ENCODE measurements around the gene DSG2.

DSG2 gene

DNA sequence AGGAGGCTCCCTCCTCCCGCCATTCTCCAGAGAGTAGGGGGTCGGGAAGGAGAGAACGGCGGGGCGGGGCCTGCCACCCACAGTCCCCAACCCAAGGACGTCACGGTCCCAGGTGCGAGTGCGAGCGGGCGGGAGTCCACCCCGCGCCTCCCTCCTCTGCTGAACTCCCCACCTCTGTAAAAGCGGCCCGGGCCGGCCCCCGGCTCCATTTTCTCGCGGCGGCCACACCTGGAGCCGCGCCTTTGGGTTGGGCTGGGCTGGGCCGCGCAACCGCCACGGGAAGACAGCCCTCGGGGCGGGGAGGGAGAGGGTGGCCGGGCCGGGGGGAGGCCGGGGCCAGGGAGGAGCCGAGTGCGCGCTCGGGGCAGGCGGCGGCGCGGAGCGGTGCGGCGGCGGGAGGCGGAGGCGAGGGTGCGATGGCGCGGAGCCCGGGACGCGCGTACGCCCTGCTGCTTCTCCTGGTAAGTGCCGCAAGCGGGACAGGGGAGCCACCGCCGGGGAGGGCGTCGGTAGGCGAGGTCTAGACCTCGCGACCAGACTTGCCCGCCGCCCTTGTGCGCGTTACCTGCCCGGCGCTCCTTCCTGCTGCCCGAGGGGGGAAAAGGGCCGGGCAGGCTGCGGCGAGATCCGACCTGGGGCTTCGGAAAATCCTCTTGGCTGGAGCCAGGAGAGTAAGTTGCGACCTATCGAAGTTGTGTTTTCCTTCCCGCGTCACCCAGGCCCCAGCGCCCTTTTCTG is at the start of gene DSG2:
DSG2 (plus strand) TSS at position 342 of the 738 bp plus-strand sequence; CDS start at position 417, 75 bp downstream.
- TF ChIP-seq GATA2 (IDR thresholded peaks at IDR 0.05; ENCODE audit: low read depth, low read length) (no peak), GATA3 (IDR thresholded peaks at IDR 0.05; ENCODE audit: low read depth, low read length) (no peak)

DNA sequence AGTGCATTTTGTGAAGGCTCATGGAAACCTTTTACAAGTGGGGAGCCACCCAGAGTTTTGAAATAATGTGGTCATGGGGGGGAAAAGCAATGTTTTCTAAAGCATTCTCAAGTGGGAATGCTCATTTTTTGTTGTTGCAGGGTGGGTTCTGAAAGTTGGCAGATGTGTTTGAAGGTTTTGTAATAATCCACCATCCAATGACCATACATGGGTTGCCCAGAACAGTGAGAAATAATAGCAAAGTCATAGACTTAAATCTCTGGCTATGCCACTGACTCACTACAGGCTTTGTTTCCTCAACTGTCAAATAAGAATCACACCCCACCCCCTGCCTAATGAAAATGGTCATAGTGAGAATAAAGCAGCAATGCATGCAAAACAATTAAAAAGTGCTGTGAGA is 47.6 kb upstream of the DSG2 start:
- TF ChIP-seq GATA3 (IDR thresholded peaks at IDR 0.05; ENCODE audit: low read depth, low read length), result no peak
- no peak for TF ChIP-seq GATA2 (IDR thresholded peaks at IDR 0.05; ENCODE audit: low read depth, low read length)

DNA sequence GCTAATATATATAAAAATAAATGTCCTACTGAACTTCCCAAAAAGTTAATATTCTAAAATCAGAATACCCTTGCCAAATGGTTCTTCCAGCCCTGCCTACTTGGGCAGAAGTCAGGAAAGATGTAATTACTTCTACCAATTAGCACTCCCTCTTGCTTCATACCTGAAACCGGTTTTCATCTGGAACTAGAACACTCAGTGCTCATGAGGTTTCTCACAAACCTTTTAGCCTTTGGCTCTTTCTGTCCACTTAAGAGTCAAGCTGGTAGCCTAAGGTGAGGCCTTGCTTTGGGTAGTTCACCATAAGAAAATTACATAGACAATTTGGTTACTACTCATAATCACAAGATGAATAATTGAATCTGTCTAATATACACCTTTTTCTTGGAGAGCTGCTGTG is 46.4 kb upstream of the DSG2 start:
- TF ChIP-seq GATA2 (IDR thresholded peaks at IDR 0.05; ENCODE audit: low read depth, low read length) (no peak), GATA3 (IDR thresholded peaks at IDR 0.05; ENCODE audit: low read depth, low read length) (no peak)

DNA sequence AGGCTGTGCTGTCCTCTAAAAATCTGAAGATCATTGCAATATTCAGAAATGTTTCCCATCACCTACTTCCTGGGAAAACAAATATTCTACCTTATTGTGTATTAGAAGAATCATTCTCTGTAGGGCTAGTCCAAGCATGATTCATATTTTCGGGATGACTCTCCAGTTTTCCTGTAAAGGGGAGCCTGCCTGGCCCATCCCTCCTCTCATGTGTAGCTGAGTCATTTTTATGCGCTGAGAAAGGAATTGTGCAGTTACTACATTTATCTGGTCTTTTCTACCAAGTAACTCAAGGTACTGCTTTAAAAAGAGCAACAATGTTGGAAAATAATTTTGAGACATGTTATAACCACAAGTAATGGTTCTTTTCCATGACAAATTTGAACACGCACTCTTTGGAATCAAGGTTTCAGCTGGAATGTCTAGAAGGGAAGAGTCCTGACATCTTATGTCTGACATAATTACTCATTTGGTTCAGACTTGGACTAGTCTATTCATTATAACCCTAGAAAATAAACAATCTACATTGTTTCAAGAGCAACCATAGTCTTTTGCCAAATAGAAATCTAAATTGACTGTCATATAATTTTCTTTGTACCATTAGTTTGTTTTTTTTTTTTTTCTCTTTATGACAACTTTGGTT is 43.8 kb upstream of the DSG2 start:
- TF ChIP-seq GATA2 (IDR thresholded peaks at IDR 0.05; ENCODE audit: low read depth, low read length), result no peak
- TF ChIP-seq GATA3 (IDR thresholded peaks at IDR 0.05; ENCODE audit: low read depth, low read length), result no peak

DNA sequence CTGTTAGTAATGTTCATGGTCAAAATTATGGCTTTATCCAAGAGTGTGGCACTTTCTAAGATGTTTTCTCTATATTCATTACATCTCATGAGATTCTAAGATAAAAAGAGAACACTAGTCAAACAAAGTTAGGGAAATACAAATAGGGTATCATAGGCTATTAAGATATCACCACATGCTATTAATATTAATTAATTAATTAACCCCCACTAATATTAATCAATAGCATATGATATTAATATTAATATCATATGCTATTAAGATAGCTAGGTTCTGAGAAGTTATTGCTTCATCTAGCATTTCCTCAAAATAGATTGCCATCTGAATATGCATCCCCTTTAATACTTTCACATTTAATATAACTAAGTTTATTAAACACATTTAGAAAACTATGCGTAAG is 28.3 kb upstream of the DSG2 start:
- TF ChIP-seq GATA3 (IDR thresholded peaks at IDR 0.05; ENCODE audit: low read depth, low read length), result no peak

DNA sequence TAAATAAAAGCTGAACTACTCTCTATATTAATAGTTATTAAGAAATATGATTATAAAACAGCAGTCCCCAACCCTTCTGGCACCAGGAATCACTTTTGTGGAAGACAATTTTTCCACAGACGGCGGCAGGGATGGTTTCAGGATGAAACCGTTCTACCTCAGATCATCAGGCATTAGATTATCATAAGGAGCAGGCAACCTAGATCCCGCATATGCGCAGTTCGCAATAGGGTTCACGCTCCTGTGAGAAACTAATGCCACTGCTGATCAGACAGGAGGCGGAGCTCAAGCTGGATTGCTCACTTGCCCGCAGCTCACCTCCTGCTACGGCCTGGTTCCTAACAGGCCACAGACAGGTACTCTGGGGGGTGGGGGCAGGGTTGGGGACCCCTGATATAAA is 19.3 kb upstream of the DSG2 start:
- TF ChIP-seq GATA2 (IDR thresholded peaks at IDR 0.05; ENCODE audit: low read depth, low read length), result no peak
- no peak for TF ChIP-seq GATA3 (IDR thresholded peaks at IDR 0.05; ENCODE audit: low read depth, low read length)

DNA sequence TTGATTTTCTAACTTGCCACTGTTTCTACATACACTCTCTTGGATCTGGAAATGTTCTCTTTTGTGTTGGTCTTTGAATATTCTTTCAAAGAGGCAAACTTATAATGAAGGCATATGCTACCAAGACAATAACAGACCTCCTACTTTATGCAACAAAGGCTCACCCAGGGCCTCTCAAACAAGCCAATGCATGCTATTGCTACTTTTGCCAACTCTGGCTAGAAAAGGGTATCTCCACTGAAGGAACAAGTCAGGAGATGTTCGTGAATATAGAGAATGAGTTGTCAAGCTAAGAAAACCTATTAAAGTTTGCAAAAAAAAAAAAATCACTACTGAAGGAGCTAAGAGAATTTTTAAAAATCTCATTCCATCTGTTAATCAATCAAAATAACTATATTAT is 15.9 kb upstream of the DSG2 start:
- no peak for TF ChIP-seq GATA3 (IDR thresholded peaks at IDR 0.05; ENCODE audit: low read depth, low read length)
- TF ChIP-seq GATA2 (IDR thresholded peaks at IDR 0.05; ENCODE audit: low read depth, low read length), result no peak

DNA sequence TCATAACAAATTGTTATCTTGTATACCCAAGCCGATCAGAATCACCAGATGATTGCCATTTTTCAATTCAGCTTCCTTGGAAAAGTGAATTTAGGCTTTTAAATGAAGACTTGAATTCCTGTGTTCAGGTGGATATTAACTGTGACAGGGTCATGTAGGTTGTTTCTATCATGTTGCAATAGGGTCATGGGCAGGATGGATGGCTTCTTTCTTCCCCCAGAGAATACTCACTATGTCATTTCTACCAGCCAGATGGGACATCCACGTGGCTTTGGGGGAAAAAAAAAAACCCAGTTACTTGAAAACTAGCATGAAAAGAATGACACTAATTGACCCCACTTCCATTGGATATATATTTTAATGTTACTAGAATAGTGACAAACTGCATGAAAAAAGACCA is 14.6 kb upstream of the DSG2 start:
- TF ChIP-seq GATA3 (IDR thresholded peaks at IDR 0.05; ENCODE audit: low read depth, low read length) (no peak), GATA2 (IDR thresholded peaks at IDR 0.05; ENCODE audit: low read depth, low read length) (no peak)

DNA sequence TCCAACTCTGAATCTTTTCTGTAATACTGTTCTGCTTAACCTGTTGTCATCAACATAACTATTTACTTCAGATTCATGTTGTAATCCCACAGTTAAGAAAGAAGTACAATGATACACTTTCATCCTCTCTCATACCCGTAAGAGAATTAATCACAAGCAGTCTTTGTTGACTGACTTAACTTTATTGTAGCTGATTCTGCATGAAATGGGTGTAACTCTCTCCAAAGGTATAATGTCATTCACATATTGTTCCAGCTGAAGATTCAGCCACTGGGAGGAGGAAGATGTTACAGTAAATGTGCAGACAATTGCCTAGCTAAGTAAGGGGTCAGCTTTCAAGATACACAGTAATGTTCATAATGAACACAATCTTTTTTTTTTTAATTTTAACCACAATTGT is 13.5 kb upstream of the DSG2 start:
- TF ChIP-seq GATA3 (IDR thresholded peaks at IDR 0.05; ENCODE audit: low read depth, low read length), result no peak
- no peak for TF ChIP-seq GATA2 (IDR thresholded peaks at IDR 0.05; ENCODE audit: low read depth, low read length)

DNA sequence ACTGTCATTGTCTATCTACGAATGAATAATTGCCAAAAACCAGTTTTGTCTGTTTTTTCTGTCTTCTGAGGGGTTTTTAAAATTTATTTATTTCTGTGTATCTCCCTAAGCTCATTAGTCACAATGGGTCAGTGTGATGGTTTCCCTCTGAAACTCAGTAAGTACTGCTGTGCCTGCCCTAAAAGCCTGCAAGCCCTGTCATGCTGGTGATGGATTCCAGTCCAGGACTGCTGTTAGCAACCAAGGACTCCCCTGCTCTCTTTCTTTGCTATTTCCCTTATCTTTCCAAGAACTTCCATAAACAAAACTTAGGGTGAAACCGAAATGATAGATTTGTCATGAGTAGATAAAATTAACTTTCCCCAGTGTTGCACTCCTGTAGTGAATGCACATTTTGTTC is 11.8 kb upstream of the DSG2 start:
- TF ChIP-seq GATA2 (IDR thresholded peaks at IDR 0.05; ENCODE audit: low read depth, low read length) (no peak), GATA3 (IDR thresholded peaks at IDR 0.05; ENCODE audit: low read depth, low read length) (no peak)

DNA sequence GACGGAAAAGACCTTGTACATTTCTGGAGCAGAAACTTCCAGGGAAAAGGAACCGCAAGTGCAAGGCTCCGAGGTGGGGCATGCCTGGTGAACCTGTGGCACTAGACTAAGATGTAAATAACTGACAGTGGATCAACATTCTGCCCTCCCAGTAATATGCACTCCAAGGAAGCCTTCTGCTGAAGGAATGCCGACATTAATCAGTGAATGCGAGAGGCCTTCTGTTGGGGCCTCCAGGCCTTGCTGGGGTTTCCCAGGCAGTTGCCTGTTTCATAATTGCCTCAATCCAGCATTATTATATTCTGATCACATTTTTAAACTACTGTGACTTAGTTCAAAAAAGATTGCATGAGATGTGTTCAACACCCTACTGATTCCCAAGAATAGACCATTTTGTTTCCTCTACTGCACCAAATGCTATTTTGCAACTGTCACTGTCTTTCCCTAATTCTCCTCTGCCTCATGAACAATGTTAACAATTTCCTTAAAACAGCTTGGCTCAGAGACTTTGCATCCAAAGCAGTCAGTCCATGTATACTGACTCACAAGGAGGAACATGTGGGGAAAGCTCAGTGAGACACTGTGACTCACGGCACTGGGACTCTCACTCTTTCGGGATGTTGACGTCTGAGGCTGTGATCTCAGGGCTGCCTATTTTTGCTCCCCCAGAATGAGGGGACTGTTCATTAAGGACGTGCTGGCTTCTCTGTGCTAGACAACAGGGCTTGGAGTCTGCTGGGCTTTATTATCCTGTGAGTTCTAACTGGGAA is 10.5 kb upstream of the DSG2 start:
- TF ChIP-seq GATA3 (IDR thresholded peaks at IDR 0.05; ENCODE audit: low read depth, low read length), result no peak
- TF ChIP-seq GATA2 (IDR thresholded peaks at IDR 0.05; ENCODE audit: low read depth, low read length), result no peak

DNA sequence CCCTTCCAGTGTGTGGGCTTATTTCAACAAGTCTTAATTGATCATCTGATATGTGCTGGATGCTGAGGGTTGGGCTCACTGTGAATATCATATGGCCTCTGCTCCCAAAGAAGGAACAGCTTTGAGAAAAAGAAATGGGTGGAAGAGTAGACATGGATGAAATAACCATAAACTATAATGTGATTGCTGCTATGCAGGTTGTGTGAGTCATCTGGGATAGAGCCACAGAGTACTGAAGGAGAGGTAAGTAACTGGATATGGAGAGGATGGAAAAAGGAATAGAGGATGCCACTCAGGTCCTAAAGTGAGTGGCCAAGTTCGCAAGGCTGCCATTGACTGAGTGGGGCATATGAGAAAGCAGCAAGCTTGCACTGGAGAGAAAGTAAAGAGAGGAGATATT is 8.7 kb upstream of the DSG2 start:
- TF ChIP-seq GATA3 (IDR thresholded peaks at IDR 0.05; ENCODE audit: low read depth, low read length), result no peak
- no peak for TF ChIP-seq GATA2 (IDR thresholded peaks at IDR 0.05; ENCODE audit: low read depth, low read length)

DNA sequence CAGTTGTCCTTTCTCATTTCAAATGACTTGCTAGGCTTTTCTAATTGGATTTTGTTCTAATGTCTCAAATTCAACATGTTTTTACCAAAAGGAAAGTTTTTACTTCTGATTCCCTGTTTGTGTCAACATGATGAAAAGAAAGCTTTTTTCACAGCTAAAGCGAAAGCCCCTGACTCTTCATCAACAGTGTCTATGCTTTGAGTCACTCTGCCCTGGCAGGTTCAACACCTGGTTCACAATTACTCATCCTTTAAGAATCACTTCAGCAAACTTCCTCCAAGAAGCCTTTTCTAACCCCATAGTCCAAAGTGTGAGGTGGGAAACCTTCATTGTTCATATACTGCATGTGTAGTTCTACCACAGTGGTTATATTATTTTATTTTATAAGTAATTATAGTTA is 7.6 kb upstream of the DSG2 start:
- no peak for TF ChIP-seq GATA2 (IDR thresholded peaks at IDR 0.05; ENCODE audit: low read depth, low read length)
- no peak for TF ChIP-seq GATA3 (IDR thresholded peaks at IDR 0.05; ENCODE audit: low read depth, low read length)

DNA sequence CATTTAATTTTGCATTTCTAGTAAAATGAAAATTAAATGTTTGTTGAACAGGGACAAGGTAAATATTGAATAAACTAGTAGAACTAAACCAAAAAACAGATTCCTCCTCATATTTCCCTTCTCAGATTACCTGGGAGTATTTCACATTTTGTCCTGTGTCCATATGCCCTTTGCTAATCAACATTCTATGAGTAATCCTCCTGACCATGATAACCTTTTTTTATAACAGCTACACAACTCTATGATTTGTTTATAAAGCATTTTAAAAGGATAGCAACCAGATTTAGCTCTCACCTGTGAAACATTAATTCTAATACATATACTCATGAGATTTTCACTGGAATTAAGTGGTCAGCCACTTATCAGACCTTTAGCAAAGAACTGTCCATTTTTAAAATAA is 7.1 kb upstream of the DSG2 start:
- no peak for TF ChIP-seq GATA2 (IDR thresholded peaks at IDR 0.05; ENCODE audit: low read depth, low read length)
- TF ChIP-seq GATA3 (IDR thresholded peaks at IDR 0.05; ENCODE audit: low read depth, low read length), result no peak

DNA sequence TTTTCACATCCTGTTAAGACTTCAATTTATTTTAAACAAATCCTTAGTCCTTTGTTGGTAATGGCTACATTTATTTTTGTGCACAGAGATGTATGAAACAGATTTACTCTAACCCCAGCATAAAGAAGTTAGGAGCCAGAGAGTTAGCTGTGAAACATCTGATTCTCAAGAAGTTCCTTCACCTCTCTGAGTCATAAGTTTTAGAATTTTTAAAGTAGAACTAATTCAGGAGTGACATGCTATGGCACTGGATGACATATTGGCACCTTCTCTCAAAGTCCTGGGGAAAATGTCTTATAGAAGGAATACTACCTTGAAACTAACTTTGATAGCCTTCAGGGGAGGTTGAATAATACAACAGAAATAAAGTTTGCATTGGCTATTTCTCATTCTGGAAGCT is 6.4 kb upstream of the DSG2 start:
- no peak for TF ChIP-seq GATA3 (IDR thresholded peaks at IDR 0.05; ENCODE audit: low read depth, low read length)
